Measurements from ENCODE around the gene KRTAP10-11. TPM values are rescaled to one million over a fixed set of nuclear protein-coding genes. Genes with fewer than 3 reads are reported as not detected.
"Not testable (repeated sequence)": the region's sequence is repeated elsewhere in the genome, so short reads cannot be mapped to it uniquely, and the experiment has no call there.

Gene KRTAP10-11
- total RNA-seq, 1 donor from 2014 or later, result not detected

- H3K27me3 ChIP-seq (ENCODE audit: control insufficient read depth, insufficient read depth, low read length), result peaks cover 10% of the 10 kb centered on the region
- no peak for DNase-seq (ENCODE audit: low read depth)
- TF ChIP-seq CTCF (IDR thresholded peaks at IDR 0.05; ENCODE audit: insufficient read depth, low read length, poor library complexity, severe bottlenecking), result no peak
Measured at GRCh38 chr21:44684483-44684882, 38.3 kb downstream of the KRTAP10-11 start.

GRCh38 chr21:44685050-44685449, 38.8 kb downstream of the KRTAP10-11 start:
- H3K27me3 ChIP-seq (ENCODE audit: control insufficient read depth, insufficient read depth, low read length); H3K36me3 ChIP-seq (ENCODE audit: control insufficient read depth, insufficient read depth, low read length); H3K4me3 ChIP-seq (ENCODE audit: low read depth, low read length); DNase-seq (ENCODE audit: low read depth): not testable (repeated sequence)

More at GRCh38 chr21:44684483-44684882, 38.3 kb downstream of the KRTAP10-11 start:
- no peak overlapping the region for H3K4me3 ChIP-seq (ENCODE audit: low read depth, low read length)
- H3K36me3 ChIP-seq (ENCODE audit: control insufficient read depth, insufficient read depth, low read length), result no peaks in the 10 kb centered on the region

GRCh38 chr21:44686000-44686781, 40.0 kb downstream of the KRTAP10-11 start:
- peaks cover 10% of the 10 kb centered on the region for H3K27me3 ChIP-seq (ENCODE audit: control insufficient read depth, insufficient read depth, low read length)
- H3K4me3 ChIP-seq (ENCODE audit: low read depth, low read length), result no peak overlapping the region
- H3K36me3 ChIP-seq (ENCODE audit: control insufficient read depth, insufficient read depth, low read length), result no peaks in the 10 kb centered on the region
- no peak for DNase-seq (ENCODE audit: low read depth)
- no peak for TF ChIP-seq CTCF (IDR thresholded peaks at IDR 0.05; ENCODE audit: insufficient read depth, low read length, poor library complexity, severe bottlenecking)

GRCh38 chr21:44686843-44687561, 40.8 kb downstream of the KRTAP10-11 start:
- TF ChIP-seq CTCF (IDR thresholded peaks at IDR 0.05; ENCODE audit: insufficient read depth, low read length, poor library complexity, severe bottlenecking), result no peak
- DNase-seq (ENCODE audit: low read depth), result no peak
- Histone ChIP-seq H3K36me3 (ENCODE audit: control insufficient read depth, insufficient read depth, low read length) (no peaks in the 10 kb centered on the region), H3K27me3 (ENCODE audit: control insufficient read depth, insufficient read depth, low read length) (peaks cover 7% of the 10 kb centered on the region), H3K4me3 (ENCODE audit: low read depth, low read length) (no peak overlapping the region)

- TF ChIP-seq CTCF (IDR thresholded peaks at IDR 0.05; ENCODE audit: insufficient read depth, low read length, poor library complexity, severe bottlenecking), result no peak
- Histone ChIP-seq H3K36me3 (ENCODE audit: control insufficient read depth, insufficient read depth, low read length) (no peaks in the 10 kb centered on the region), H3K27me3 (ENCODE audit: control insufficient read depth, insufficient read depth, low read length) (peaks cover 6% of the 10 kb centered on the region), H3K4me3 (ENCODE audit: low read depth, low read length) (no peak overlapping the region)
- no peak for DNase-seq (ENCODE audit: low read depth)
Measured at GRCh38 chr21:44687671-44688070, 41.5 kb downstream of the KRTAP10-11 start.

- H3K27me3 ChIP-seq (ENCODE audit: control insufficient read depth, insufficient read depth, low read length); DNase-seq (ENCODE audit: low read depth); H3K4me3 ChIP-seq (ENCODE audit: low read depth, low read length); H3K36me3 ChIP-seq (ENCODE audit: control insufficient read depth, insufficient read depth, low read length): not testable (repeated sequence)
Measured at GRCh38 chr21:44689740-44690139, 43.5 kb downstream of the KRTAP10-11 start.
